H1 (cell line): ENCODE data around the gene WDR7. TPM values are rescaled to one million over a fixed set of nuclear protein-coding genes. Genes with fewer than 3 reads are reported as not detected.

Experiments
- CTCF ChIA-PET: fragments of 300-600 bp; sonication (Branson Sonifier 250); formaldehyde crosslinking; loops from one replicate; lab custom pipeline; 2021; ENCODE audit not compliant: partially characterized antibody; lab: Charles Lee
- POLR2A ChIA-PET: fragments of 300-600 bp; sonication (Branson Sonifier 250); formaldehyde crosslinking; loops from one replicate; lab custom pipeline; 2021; ENCODE audit warnings: inconsistent platforms; ENCODE audit not compliant: partially characterized antibody; lab: Charles Lee
- DNase-seq, 2 experiments: peaks; one replicate each; pipeline versions ENCODE4 v3.0.0 to v3.0.0-alpha.2; 2010 to 2022; ENCODE audit warnings: low spot score in 2 of 2, low read depth in 1 of 2, mixed read lengths in 1 of 2
- FAIRE-seq: peaks from 2 replicates; lab custom pipeline; 2011; peaks lifted over from hg19 to GRCh38; lab: Jason Lieb, UNC
- H2AFZ ChIP-seq: 2 replicates; pipeline ENCODE4 v1.8.1; 2012; ENCODE audit warnings: low read length, inconsistent platforms
- H2AK5ac ChIP-seq: 2 replicates; pipeline ENCODE4 v1.6.1; 2013; ENCODE audit warnings: low read depth, low read length
- H2BK120ac ChIP-seq: replicated peaks from 2 replicates; pipeline ENCODE3; 2013; ENCODE audit warnings: low read depth, low read length, inconsistent platforms
- H2BK12ac ChIP-seq: 2 replicates; pipeline ENCODE4 v1.6.1; 2013; ENCODE audit warnings: low read depth, low read length
- H2BK15ac ChIP-seq: 2 replicates; pipeline ENCODE4 v1.6.1; 2013; ENCODE audit warnings: low read length
- H2BK20ac ChIP-seq: 2 replicates; pipeline ENCODE4 v1.6.1; 2013; ENCODE audit warnings: low read length
- H2BK5ac ChIP-seq: 2 replicates; pipeline ENCODE4 v1.6.1; 2013; ENCODE audit warnings: low read depth, low read length
- H3K14ac ChIP-seq: 2 replicates; pipeline ENCODE4 v1.6.1; 2013; ENCODE audit warnings: inconsistent platforms; ENCODE audit not compliant: insufficient read length
- H3K18ac ChIP-seq: 2 replicates; pipeline ENCODE4 v1.6.1; 2013; ENCODE audit warnings: low read length; ENCODE audit errors: extremely low read depth
- H3K23ac ChIP-seq: 2 replicates; pipeline ENCODE4 v1.6.1; 2013; ENCODE audit warnings: inconsistent platforms; ENCODE audit not compliant: insufficient read length
- H3K23me2 ChIP-seq: 2 replicates; pipeline ENCODE4 v1.6.1; 2013; ENCODE audit warnings: low read depth, low read length
- H3K27ac ChIP-seq: 2 replicates; pipeline ENCODE4 v1.6.1; 2011; ENCODE audit warnings: low read depth, low read length, inconsistent platforms
- H3K27me3 ChIP-seq, 4 experiments: replicated peaks in 1 of 4; 1 replicate in 1 of 4; 2 replicates in 3 of 4; pipeline versions ENCODE4 v1.6.1 to v1.8.1; 2011 to 2013; ENCODE audit warnings: low read length in 3 of 4, mild to moderate bottlenecking in 3 of 4, inconsistent platforms in 2 of 4, mixed read lengths in 2 of 4, moderate library complexity in 1 of 4; ENCODE audit not compliant: control insufficient read depth in 3 of 4, insufficient read depth in 3 of 4; ENCODE audit errors: extremely low read depth in 1 of 4
- H3K36me3 ChIP-seq, 4 experiments: 2 replicates each; pipeline versions ENCODE4 v1.6.1 to v1.8.1; 2011 to 2013; ENCODE audit warnings: mild to moderate bottlenecking in 4 of 4, low read length in 3 of 4, moderate library complexity in 2 of 4, control low read depth in 1 of 4, inconsistent platforms in 1 of 4; ENCODE audit not compliant: insufficient read depth in 4 of 4, control insufficient read depth in 2 of 4
- H3K4ac ChIP-seq: replicated peaks from 2 replicates; pipeline ENCODE3; 2013; ENCODE audit warnings: low read length, low read depth, mixed read lengths, inconsistent platforms; ENCODE audit not compliant: insufficient read length
- H3K4me1 ChIP-seq, 4 experiments: replicated peaks in 1 of 4; 1 replicate in 1 of 4; 2 replicates in 3 of 4; pipeline versions ENCODE4 v1.6.1 to v1.8.1; 2011 to 2013; ENCODE audit warnings: low read length in 3 of 4, inconsistent platforms in 2 of 4, mixed read lengths in 1 of 4; ENCODE audit not compliant: insufficient read depth in 4 of 4, control insufficient read depth in 3 of 4
- H3K4me2 ChIP-seq, 2 experiments: 2 replicates each; pipeline versions ENCODE4 v1.6.1 to v1.8.1; 2011 to 2013; ENCODE audit warnings: low read depth in 2 of 2, low read length in 2 of 2, control low read depth in 1 of 2, inconsistent platforms in 1 of 2, mild to moderate bottlenecking in 1 of 2; ENCODE audit not compliant: insufficient read depth in 1 of 2
- H3K4me3 ChIP-seq, 4 experiments: fragments of 200-600, 300-600 bp in 1 of 4; sonication (generic), shearing (Covaris generic), sonication (Bioruptor Twin) in 1 of 4; 2 replicates each; pipeline versions ENCODE4 v1.5.1 to v1.8.1; 2011 to 2016; ENCODE audit warnings: low read length in 4 of 4, low read depth in 3 of 4, control low read depth in 2 of 4, inconsistent platforms in 2 of 4, mild to moderate bottlenecking in 2 of 4, mixed read lengths in 1 of 4, moderate library complexity in 1 of 4; ENCODE audit not compliant: insufficient read depth in 2 of 4; ENCODE audit errors: extremely low read depth in 1 of 4
- H3K56ac ChIP-seq: replicated peaks from 2 replicates; pipeline ENCODE3; 2013; ENCODE audit warnings: low read depth, mild to moderate bottlenecking, mixed read lengths, low read length, inconsistent platforms; ENCODE audit not compliant: insufficient read length
- H3K79me1 ChIP-seq: 2 replicates; pipeline ENCODE4 v1.6.1; 2013; ENCODE audit warnings: low read depth, low read length, control low read depth
- H3K79me2 ChIP-seq, 2 experiments: 2 replicates each; pipeline versions ENCODE4 v1.6.1 to v1.8.1; 2012 to 2013; ENCODE audit warnings: low read length in 2 of 2, mild to moderate bottlenecking in 2 of 2, inconsistent platforms in 1 of 2; ENCODE audit not compliant: insufficient read depth in 2 of 2, control insufficient read depth in 1 of 2
- H3K9ac ChIP-seq, 4 experiments: replicated peaks in 1 of 4; 1 replicate in 1 of 4; 2 replicates in 3 of 4; pipeline versions ENCODE4 v1.6.1 to v1.8.1; 2011 to 2013; ENCODE audit warnings: low read depth in 3 of 4, low read length in 3 of 4, control low read depth in 2 of 4, mild to moderate bottlenecking in 2 of 4, moderate library complexity in 2 of 4, inconsistent platforms in 1 of 4; ENCODE audit errors: extremely low read depth in 1 of 4
- H3K9me3 ChIP-seq, 2 experiments: 2 replicates each; pipeline versions ENCODE4 v1.6.1 to v1.8.1; 2012 to 2013; ENCODE audit warnings: mild to moderate bottlenecking in 2 of 2, moderate library complexity in 2 of 2, control low read depth in 1 of 2, inconsistent platforms in 1 of 2, low read depth in 1 of 2, low read length in 1 of 2, mixed read lengths in 1 of 2; ENCODE audit not compliant: insufficient read depth in 2 of 2
- H4K20me1 ChIP-seq, 2 experiments: replicated peaks in 1 of 2; 2 replicates each; pipeline versions ENCODE3 to v1.8.1; 2011 to 2013; ENCODE audit warnings: inconsistent platforms in 2 of 2, low read length in 2 of 2, mild to moderate bottlenecking in 1 of 2; ENCODE audit not compliant: insufficient read depth in 2 of 2, control insufficient read depth in 1 of 2
- H4K5ac ChIP-seq: 2 replicates; pipeline ENCODE4 v1.6.1; 2013; ENCODE audit warnings: low read length, low read depth, mixed read lengths, inconsistent platforms; ENCODE audit not compliant: insufficient read length
- H4K8ac ChIP-seq: 2 replicates; pipeline ENCODE4 v1.8.0; 2013; ENCODE audit warnings: mild to moderate bottlenecking, moderate library complexity, low read length, inconsistent platforms; ENCODE audit not compliant: insufficient read depth; ENCODE audit errors: extremely low read depth
- H4K91ac ChIP-seq: replicated peaks from 2 replicates; pipeline ENCODE3; 2013; ENCODE audit warnings: low read length, mixed read lengths, inconsistent platforms; ENCODE audit not compliant: insufficient read length
- CHD2 ChIP-seq: IDR thresholded peaks from 2 replicates; pipeline ENCODE4 v1.6.1; 2012; ENCODE audit warnings: low read length, improper control_type of control experiment
- JUND ChIP-seq: IDR thresholded peaks from 2 replicates; pipeline ENCODE4 v1.6.1; 2011; ENCODE audit warnings: mild to moderate bottlenecking, improper control_type of control experiment, low read length
- PHF8 ChIP-seq: fragments of 200-600 bp; sonication (generic); conservative IDR thresholded peaks from 2 replicates; pipeline ENCODE4 v1.7.1; 2012; ENCODE audit warnings: low read depth, mild to moderate bottlenecking, inconsistent platforms, low read length, moderate library complexity
- RBBP5 ChIP-seq: IDR thresholded peaks from 2 replicates; pipeline ENCODE4 v1.7.1; 2012; ENCODE audit warnings: low read depth, mild to moderate bottlenecking, inconsistent platforms, low read length, moderate library complexity, borderline replicate concordance
- RFX5 ChIP-seq: IDR thresholded peaks from 2 replicates; pipeline ENCODE4 v1.6.1; 2011; ENCODE audit warnings: low read depth, low read length, improper control_type of control experiment, borderline replicate concordance
- TEAD4 ChIP-seq: IDR thresholded peaks from 2 replicates; pipeline ENCODE4 v1.6.1; 2012; ENCODE audit warnings: low read depth, low read length, inconsistent platforms, mixed read lengths
- WGBS, 2 experiments: shearing (Covaris generic) in 1 of 2; methylation state at CpG; one replicate each; pipeline versions ENCODE4 v1.1.6 to v1.1.7; 2013 to 2015; ENCODE audit warnings: low lambda C conversion rate in 2 of 2, mixed read lengths in 2 of 2, inconsistent platforms in 1 of 2, low coverage in 1 of 2, missing lambda C conversion rate in 1 of 2; ENCODE audit not compliant: insufficient replicate concordance in 2 of 2, insufficient coverage in 1 of 2, insufficient read length in 1 of 2; ENCODE audit errors: extremely low coverage in 1 of 2, missing lambda C conversion rate in 1 of 2; 5-methylcytosine and 5-hydroxymethylcytosine counted together
- polyA plus RNA-seq, 7 experiments: library from polyadenylated mRNA; depleted of rRNA in 3 of 7; stranded (reverse) in 5 of 7; unstranded in 2 of 7; fragments of >200 nt in 5 of 7; fragments of 200-250 nt in 2 of 7; gene quantifications; 1 replicate in 5 of 7; 2 replicates in 1 of 7; 4 replicates in 1 of 7; pipeline versions ENCODE4 v1.2.1 to v1.2.3, GENCODE V29; 2011 to 2013; ENCODE audit warnings: missing spikeins in 2 of 7, mixed read lengths in 2 of 7
- total RNA-seq: library from RNA; stranded (reverse); fragmentation: NEBNext Ultra II Directional; extraction: Animal tissue kit (Norgen Biotek cat#: 25700); gene quantifications from 2 replicates; pipeline ENCODE4 v1.2.1, GENCODE V29; 2021

The WDR7 gene
- total and polyA plus RNA-seq, 2 of the 8 experiments (the other 6 are each of a cell fraction or from before 2014, with no cell fraction given): 5.5 to 15.2 TPM

DNA sequence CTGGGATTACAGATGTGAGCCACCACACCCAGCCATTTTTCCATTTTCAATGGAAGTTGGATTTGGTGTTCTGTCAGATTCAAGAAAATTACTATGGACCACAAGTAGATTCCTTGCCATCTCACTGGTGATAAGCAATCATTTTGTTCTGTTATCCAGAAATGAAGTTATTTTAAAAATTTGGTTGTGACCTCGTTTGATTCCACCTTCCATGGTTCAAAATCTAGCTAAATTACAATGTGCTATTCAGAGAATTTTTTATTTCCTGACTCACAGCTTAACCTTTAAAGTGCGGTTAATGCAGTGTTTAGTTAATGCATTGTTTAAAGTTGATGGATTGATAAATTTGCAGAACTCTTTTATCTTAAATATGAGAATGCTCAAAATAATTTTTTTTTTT, 252.5 kb downstream of the WDR7 start:
- FAIRE-seq (no peak), DNase-seq (no peak)

More for the DNA sequence above, 252.5 kb downstream of the WDR7 start:
- H2BK20ac ChIP-seq: no peak overlapping the region
- H3K14ac ChIP-seq: no peak overlapping the region
- no peak overlapping the region for H2AK5ac ChIP-seq
- H3K56ac ChIP-seq: no peak overlapping the region
- H3K27me3 ChIP-seq: no peaks in the 10 kb centered on the region
- 92% methylated on average over 2 of the region's 2 CpGs; no CpG with 5 or more reads in 1 of the 2 experiments for WGBS, 2 experiments
- no peak overlapping the region for H3K4me3 ChIP-seq
- H3K4me2 ChIP-seq: no peak overlapping the region
- no peak overlapping the region for H3K27ac ChIP-seq
- H3K23ac ChIP-seq: no peak overlapping the region
- H4K91ac ChIP-seq: no peak overlapping the region
- H3K9ac ChIP-seq: no peak overlapping the region
- no peak overlapping the region for H4K8ac ChIP-seq
- no peak overlapping the region for H2BK12ac ChIP-seq
- H2BK15ac ChIP-seq: no peak overlapping the region
- no peak overlapping the region for H4K5ac ChIP-seq
- CTCF ChIA-PET: interaction anchor here (0.5 to 1.4 kb wide), 7 partner anchors 10 to 521 kb away, joined by 3 to 4 read pairs (median 4); no protein-coding TSS in a partner anchor
- no peak overlapping the region for H3K4ac ChIP-seq
- H3K4me1 ChIP-seq: peaks cover 0 to 4% (median 0%) of the 10 kb centered on the region in 4 experiments; a peak in 1 of 7 replicates
- TF ChIP-seq JUND (no peak), RFX5 (no peak), CHD2 (no peak), PHF8 (no peak), TEAD4 (no peak), RBBP5 (no peak)
- H2BK5ac ChIP-seq: no peak overlapping the region
- H3K79me2 ChIP-seq: no peaks in the 10 kb centered on the region
- H3K23me2 ChIP-seq: no peaks in the 10 kb centered on the region
- no peaks in the 10 kb centered on the region for H3K9me3 ChIP-seq
- no peaks in the 10 kb centered on the region for H4K20me1 ChIP-seq
- no peaks in the 10 kb centered on the region for H3K36me3 ChIP-seq
- no peaks in the 10 kb centered on the region for H3K79me1 ChIP-seq
- POLR2A ChIA-PET: interaction anchor here (0.9 kb wide), 1 partner anchor 15 kb away, joined by 3 read pairs; no protein-coding TSS in a partner anchor
- H3K18ac ChIP-seq: no peak overlapping the region
- H2AFZ ChIP-seq: no peak overlapping the region
- no peak overlapping the region for H2BK120ac ChIP-seq
